Tibial nerve (tissue), 3 donors: ENCODE data around the gene THSD7B.

ENCODE experiments used
- POLR2A ChIP-seq, 2 donors: fragments of 450-650 bp; IDR thresholded peaks; one replicate each; pipeline ENCODE4 v1.6.1; 2017; ENCODE audit warnings: antibody characterized with exemption in 2 of 2, mild to moderate bottlenecking in 2 of 2, moderate library complexity in 2 of 2
- TF ChIP-seq, protein P1 (sequence below), 5 experiments: fragments of 200-600 bp in 3 of 5; fragments of 450-650 bp in 2 of 5; sonication (generic) in 3 of 5; IDR thresholded peaks; one replicate each; pipeline ENCODE4 v1.5.1; 2016 to 2019; ENCODE audit warnings: antibody characterized with exemption in 5 of 5, mild to moderate bottlenecking in 3 of 5, moderate library complexity in 2 of 5

DNA sequence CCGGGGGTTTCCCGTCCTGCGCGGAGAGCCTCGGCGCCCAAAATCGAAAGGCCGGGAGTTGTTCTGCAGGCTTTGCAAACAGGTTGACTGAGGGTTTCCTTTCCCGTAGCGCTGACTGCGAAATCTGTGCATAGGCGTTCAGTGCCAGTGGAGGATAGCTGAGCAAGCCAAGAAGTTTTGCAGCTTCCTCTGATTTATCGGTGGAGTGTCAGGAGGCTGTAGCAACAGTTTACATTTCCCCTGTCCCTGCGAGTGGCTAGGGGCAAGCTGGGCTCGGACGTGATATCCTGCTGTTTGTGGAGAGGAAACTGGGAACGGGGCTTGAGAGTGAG lies 694 bp downstream of the THSD7B start:
- TF ChIP-seq POLR2A (IDR thresholded peaks at IDR 0.05): no peak
- TF ChIP-seq, protein P1, sequence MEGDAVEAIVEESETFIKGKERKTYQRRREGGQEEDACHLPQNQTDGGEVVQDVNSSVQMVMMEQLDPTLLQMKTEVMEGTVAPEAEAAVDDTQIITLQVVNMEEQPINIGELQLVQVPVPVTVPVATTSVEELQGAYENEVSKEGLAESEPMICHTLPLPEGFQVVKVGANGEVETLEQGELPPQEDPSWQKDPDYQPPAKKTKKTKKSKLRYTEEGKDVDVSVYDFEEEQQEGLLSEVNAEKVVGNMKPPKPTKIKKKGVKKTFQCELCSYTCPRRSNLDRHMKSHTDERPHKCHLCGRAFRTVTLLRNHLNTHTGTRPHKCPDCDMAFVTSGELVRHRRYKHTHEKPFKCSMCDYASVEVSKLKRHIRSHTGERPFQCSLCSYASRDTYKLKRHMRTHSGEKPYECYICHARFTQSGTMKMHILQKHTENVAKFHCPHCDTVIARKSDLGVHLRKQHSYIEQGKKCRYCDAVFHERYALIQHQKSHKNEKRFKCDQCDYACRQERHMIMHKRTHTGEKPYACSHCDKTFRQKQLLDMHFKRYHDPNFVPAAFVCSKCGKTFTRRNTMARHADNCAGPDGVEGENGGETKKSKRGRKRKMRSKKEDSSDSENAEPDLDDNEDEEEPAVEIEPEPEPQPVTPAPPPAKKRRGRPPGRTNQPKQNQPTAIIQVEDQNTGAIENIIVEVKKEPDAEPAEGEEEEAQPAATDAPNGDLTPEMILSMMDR (IDR thresholded peaks at IDR 0.05): no peak
